GM23338 (cell line): ENCODE data around the gene FUT8. TPM values are rescaled to one million over a fixed set of nuclear protein-coding genes. Genes with fewer than 3 reads are reported as not detected.

ENCODE experiments used
- ATAC-seq: fragments of 200-7000 bp; cut with Tn5 transposase; 3 replicates; pipeline ENCODE4 v1.9.1; 2020
- DNase-seq: peaks from one replicate; pipeline ENCODE4 v3.0.0-alpha.2; 2015; ENCODE audit warnings: low spot score
- H2AFZ ChIP-seq: fragments of 200-600 bp; sonication (generic); 2 replicates; pipeline ENCODE4 v1.8.0; 2016; ENCODE audit warnings: antibody characterized with exemption, mild to moderate bottlenecking, moderate library complexity
- H3F3A ChIP-seq: fragments of 200-600 bp; sonication (generic); replicated peaks from 2 replicates; pipeline ENCODE4 v1.8.0; 2017; ENCODE audit warnings: antibody characterized with exemption, mixed run types, low read depth
- H3K27ac ChIP-seq: fragments of 200-600 bp; sonication (generic); 2 replicates; pipeline ENCODE4 v1.6.1; 2016; ENCODE audit warnings: low read depth
- H3K27me3 ChIP-seq: fragments of 200-600 bp; sonication (generic); 2 replicates; pipeline ENCODE4 v1.8.0; 2016; ENCODE audit warnings: mild to moderate bottlenecking, mixed run types, moderate library complexity; ENCODE audit not compliant: insufficient read depth
- H3K36me3 ChIP-seq: fragments of 200-600 bp; sonication (generic); 2 replicates; pipeline ENCODE4 v1.8.0; 2016; ENCODE audit warnings: mild to moderate bottlenecking; ENCODE audit not compliant: insufficient read depth
- H3K4me1 ChIP-seq: fragments of 200-600 bp; sonication (generic); 2 replicates; pipeline ENCODE4 v1.8.0; 2016; ENCODE audit warnings: mild to moderate bottlenecking, moderate library complexity; ENCODE audit not compliant: insufficient read depth
- H3K4me2 ChIP-seq: fragments of 200-600 bp; sonication (generic); 2 replicates; pipeline ENCODE4 v1.7.1; 2017; ENCODE audit warnings: mixed run types
- H3K4me3 ChIP-seq: fragments of 200-600 bp; sonication (generic); 2 replicates; pipeline ENCODE4 v1.6.1; 2016; ENCODE audit warnings: mixed run types
- H3K79me2 ChIP-seq: fragments of 200-600 bp; sonication (generic); replicated peaks from 2 replicates; pipeline ENCODE4 v1.8.0; 2017; ENCODE audit warnings: mild to moderate bottlenecking; ENCODE audit not compliant: insufficient read depth
- H3K9me2 ChIP-seq: fragments of 200-600 bp; sonication (generic); 2 replicates; pipeline ENCODE4 v1.8.0; 2017; ENCODE audit not compliant: insufficient read depth
- H4K20me1 ChIP-seq: fragments of 200-600 bp; sonication (generic); replicated peaks from 2 replicates; pipeline ENCODE4 v1.8.0; 2017; ENCODE audit warnings: mild to moderate bottlenecking; ENCODE audit not compliant: insufficient read depth
- H3K27ac Mint-ChIP-seq: 2 replicates; pipeline ENCODE4 v1.8.0; 2020; ENCODE audit warnings: inconsistent platforms, mild to moderate bottlenecking, moderate library complexity, mixed read lengths
- H3K27me3 Mint-ChIP-seq: 3 replicates; pipeline ENCODE4 v1.8.0; 2022; ENCODE audit warnings: low read depth, mild to moderate bottlenecking, moderate library complexity, mixed read lengths, inconsistent platforms; ENCODE audit not compliant: insufficient read depth, poor library complexity
- H3K36me3 Mint-ChIP-seq: 3 replicates; pipeline ENCODE4 v1.8.0; 2021; ENCODE audit warnings: low read depth, mild to moderate bottlenecking, inconsistent platforms, moderate library complexity, mixed read lengths
- H3K4me1 Mint-ChIP-seq: 3 replicates; pipeline ENCODE4 v1.8.0; 2020; ENCODE audit warnings: mild to moderate bottlenecking, inconsistent platforms, mixed read lengths
- H3K4me3 Mint-ChIP-seq: 3 replicates; pipeline ENCODE4 v1.8.0; 2021; ENCODE audit warnings: moderate library complexity, mild to moderate bottlenecking, inconsistent platforms, mixed read lengths
- H3K9me3 Mint-ChIP-seq: 3 replicates; pipeline ENCODE4 v1.8.0; 2020; ENCODE audit warnings: moderate library complexity, mild to moderate bottlenecking, inconsistent platforms, mixed read lengths
- CREB1 ChIP-seq: fragments of 250-450 bp; sonication (Bioruptor Pico); IDR thresholded peaks from 2 replicates; pipeline ENCODE4 v1.5.0; 2020; ENCODE audit warnings: low read depth, mild to moderate bottlenecking, moderate library complexity
- CTCF ChIP-seq, 2 experiments: fragments of 200-600 bp in 1 of 2; sonication (generic) in 1 of 2; conservative IDR thresholded peaks; 2 replicates each; pipeline versions ENCODE4 v1.5.1 to v1.6.1; 2016 to 2017; ENCODE audit warnings: antibody characterized with exemption in 2 of 2, low read depth in 2 of 2, mild to moderate bottlenecking in 2 of 2, moderate library complexity in 1 of 2
- ETS1 ChIP-seq: IDR thresholded peaks from 2 replicates; pipeline ENCODE4 v1.6.1; 2016; ENCODE audit warnings: antibody characterized with exemption
- EZH2 ChIP-seq: fragments of 200-600 bp; sonication (generic); IDR thresholded peaks from one replicate; pipeline ENCODE4 v1.8.0; 2017; ENCODE audit warnings: antibody characterized with exemption, mild to moderate bottlenecking, low read depth; ENCODE audit not compliant: unreplicated experiment
- EZH2phosphoT487 ChIP-seq: fragments of 200-600 bp; sonication (generic); IDR thresholded peaks from one replicate; pipeline ENCODE4 v1.8.1; 2018; ENCODE audit warnings: antibody characterized with exemption; ENCODE audit not compliant: unreplicated experiment
- JUNB ChIP-seq: IDR thresholded peaks from one replicate; pipeline ENCODE4 v1.6.1; 2016; ENCODE audit warnings: antibody characterized with exemption; ENCODE audit not compliant: unreplicated experiment
- NANOG ChIP-seq: IDR thresholded peaks from 2 replicates; pipeline ENCODE4 v1.6.1; 2016; ENCODE audit warnings: antibody characterized with exemption, borderline replicate concordance
- POLR2AphosphoS5 ChIP-seq: IDR thresholded peaks from 2 replicates; pipeline ENCODE4 v1.6.1; 2016; ENCODE audit warnings: antibody characterized with exemption, low read depth
- REST ChIP-seq: IDR thresholded peaks from one replicate; pipeline ENCODE4 v1.6.1; 2018; ENCODE audit warnings: antibody characterized with exemption; ENCODE audit not compliant: unreplicated experiment
- STAT1 ChIP-seq: IDR thresholded peaks from one replicate; pipeline ENCODE4 v1.6.1; 2016; ENCODE audit warnings: antibody characterized with exemption; ENCODE audit not compliant: unreplicated experiment
- ZNF114 ChIP-seq: fragments of 250-450 bp; sonication (Bioruptor Pico); IDR thresholded peaks from 2 replicates; pipeline ENCODE4 v1.5.0; 2020; ENCODE audit warnings: mild to moderate bottlenecking, moderate library complexity
- ZNF331 ChIP-seq: fragments of 250-450 bp; sonication (Bioruptor Pico); IDR thresholded peaks from 2 replicates; pipeline ENCODE4 v1.5.0; 2020; ENCODE audit warnings: low read depth, mild to moderate bottlenecking, moderate library complexity
- ZNF462 ChIP-seq: fragments of 250-450 bp; sonication (Bioruptor Pico); IDR thresholded peaks from 2 replicates; pipeline ENCODE4 v1.5.0; 2020; ENCODE audit warnings: mild to moderate bottlenecking, moderate library complexity
- polyA plus RNA-seq: library from polyadenylated mRNA; unstranded; fragments of >200 nt; fragmentation: Nextera tagmentation; extraction: Ambion mirVana; gene quantifications from 2 replicates; pipeline ENCODE4 v1.2.1, GENCODE V29; 2016
- total RNA-seq: library from RNA; depleted of rRNA; stranded (reverse); fragments of >200 nt; shearing (Covaris generic); gene quantifications from 2 replicates; pipeline ENCODE4 v1.2.3, GENCODE V29; 2014

FUT8 gene
- total and polyA plus RNA-seq, 2 experiments from 2014 or later: 8.2 to 23.2 TPM

GRCh38 chr14:65479386-65479785 lies 66.9 kb downstream of the FUT8 start:
- no peaks in the 10 kb centered on the region for H3K9me3 Mint-ChIP-seq
- ATAC-seq (no peak), DNase-seq (no peak)
- H3K36me3 ChIP-seq: no peaks in the 10 kb centered on the region
- peaks cover 2% of the 10 kb centered on the region for H3K27me3 Mint-ChIP-seq
- no peaks in the 10 kb centered on the region for H4K20me1 ChIP-seq
- H3F3A ChIP-seq: no peaks in the 10 kb centered on the region
- no peak overlapping the region for H3K27ac Mint-ChIP-seq
- TF ChIP-seq ZNF462 (CRISPR knock-in tag): no peak
- no peak for TF ChIP-seq EZH2
- TF ChIP-seq NANOG: no peak
- no peak for TF ChIP-seq EZH2phosphoT487
- TF ChIP-seq ZNF114 (CRISPR knock-in tag): no peak
- no peak for TF ChIP-seq ZNF331
- TF ChIP-seq JUNB: no peak
- no peak for TF ChIP-seq STAT1
- no peak for TF ChIP-seq CREB1 (CRISPR knock-in tag)
- no peak for TF ChIP-seq POLR2AphosphoS5
- TF ChIP-seq ETS1: no peak
- TF ChIP-seq CTCF (conservative IDR thresholded peaks at IDR 0.05; ENCODE audit: low read depth in 2 of 2): no peak
- TF ChIP-seq REST: no peak
- no peak overlapping the region for H3K27ac ChIP-seq
- no peak overlapping the region for H3K4me2 ChIP-seq
- no peaks in the 10 kb centered on the region for H3K27me3 ChIP-seq
- H3K36me3 Mint-ChIP-seq: no peaks in the 10 kb centered on the region
- no peak overlapping the region for H2AFZ ChIP-seq
- no peaks in the 10 kb centered on the region for H3K9me2 ChIP-seq
- no peak overlapping the region for H3K4me3 ChIP-seq
- peaks cover 57% of the 10 kb centered on the region for H3K4me1 Mint-ChIP-seq
- H3K79me2 ChIP-seq: no peaks in the 10 kb centered on the region
- H3K4me1 ChIP-seq: peaks cover 39% of the 10 kb centered on the region
- no peak overlapping the region for H3K4me3 Mint-ChIP-seq
